T-helper 2 cell treated with Interferon-gamma antibody and Interleukin-4, amounts not matched to agents 5 μg/mL and 100 μg/mL, for 36 hours (primary cell): ENCODE measurements around the gene PDLIM1.

Source experiments
- DNase-seq: peaks from one replicate; pipeline ENCODE4 v3.0.0; 2021; ENCODE audit warnings: low spot score
- H3K27ac Mint-ChIP-seq: one replicate; pipeline ENCODE4 v1.8.0; 2021; ENCODE audit warnings: mild to moderate bottlenecking, mixed read lengths
- H3K27me3 Mint-ChIP-seq: one replicate; pipeline ENCODE4 v1.8.0; 2021; ENCODE audit warnings: low read depth, mixed read lengths
- H3K36me3 Mint-ChIP-seq: one replicate; pipeline ENCODE4 v1.8.0; 2021; ENCODE audit warnings: low read depth, mixed read lengths
- H3K4me1 Mint-ChIP-seq: one replicate; pipeline ENCODE4 v1.8.0; 2021; ENCODE audit warnings: low read depth, mixed read lengths
- H3K4me3 Mint-ChIP-seq: one replicate; pipeline ENCODE4 v1.8.0; 2022; ENCODE audit warnings: mild to moderate bottlenecking, moderate library complexity, mixed read lengths
- H3K9me3 Mint-ChIP-seq: one replicate; pipeline ENCODE4 v1.8.0; 2021; ENCODE audit warnings: mixed read lengths

PDLIM1 gene

DNA sequence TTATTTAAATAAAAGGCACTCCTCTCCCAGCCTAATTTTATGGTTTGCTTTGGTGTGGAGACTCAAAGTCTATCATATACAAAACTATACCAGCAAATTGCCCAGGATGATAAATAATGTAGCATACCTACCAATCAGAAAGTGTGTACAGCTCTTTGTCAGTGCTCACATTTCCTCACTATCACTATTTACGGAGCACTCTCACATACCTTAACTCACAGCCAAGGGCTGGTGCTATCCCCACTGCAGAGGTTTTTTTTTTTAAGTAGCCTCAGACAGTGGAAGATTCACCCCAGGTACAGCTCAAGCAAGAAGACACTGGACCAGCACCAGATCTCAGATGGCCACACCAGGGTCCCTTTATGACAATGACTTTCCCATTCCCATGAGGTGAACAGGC, 2.5 kb downstream of the PDLIM1 start:
- DNase-seq: no peak
- Mint-ChIP-seq H3K4me3 (no peak overlapping the region), H3K27me3 (peaks cover 47% of the 10 kb centered on the region), H3K4me1 (peaks cover 28% of the 10 kb centered on the region), H3K27ac (no peak overlapping the region), H3K9me3 (no peaks in the 10 kb centered on the region), H3K36me3 (no peaks in the 10 kb centered on the region)

DNA sequence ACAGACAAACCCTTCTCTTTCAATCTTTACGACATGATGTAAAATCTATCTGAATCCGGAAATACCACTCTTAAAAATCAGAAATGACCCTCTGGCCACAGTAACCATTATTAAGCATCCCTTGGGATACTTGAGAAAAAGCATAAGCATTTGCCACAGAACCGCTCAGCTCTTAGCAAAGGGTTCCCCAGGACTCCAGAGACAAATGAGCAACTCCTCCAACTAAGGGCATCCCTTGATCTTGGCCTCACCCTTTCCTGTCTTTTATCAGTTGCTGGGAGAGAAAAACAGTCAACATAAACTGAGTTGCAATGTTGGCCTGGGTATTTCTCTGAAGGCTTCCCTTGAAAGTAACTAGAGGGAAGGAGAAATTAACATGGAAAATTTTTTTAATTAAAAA, 3.5 kb downstream of the PDLIM1 start:
- DNase-seq: no peak
- H3K36me3 Mint-ChIP-seq: no peaks in the 10 kb centered on the region
- H3K27me3 Mint-ChIP-seq: peaks cover 47% of the 10 kb centered on the region
- no peak overlapping the region for H3K4me3 Mint-ChIP-seq
- no peak overlapping the region for H3K27ac Mint-ChIP-seq
- peaks cover 20% of the 10 kb centered on the region for H3K4me1 Mint-ChIP-seq
- no peaks in the 10 kb centered on the region for H3K9me3 Mint-ChIP-seq

DNA sequence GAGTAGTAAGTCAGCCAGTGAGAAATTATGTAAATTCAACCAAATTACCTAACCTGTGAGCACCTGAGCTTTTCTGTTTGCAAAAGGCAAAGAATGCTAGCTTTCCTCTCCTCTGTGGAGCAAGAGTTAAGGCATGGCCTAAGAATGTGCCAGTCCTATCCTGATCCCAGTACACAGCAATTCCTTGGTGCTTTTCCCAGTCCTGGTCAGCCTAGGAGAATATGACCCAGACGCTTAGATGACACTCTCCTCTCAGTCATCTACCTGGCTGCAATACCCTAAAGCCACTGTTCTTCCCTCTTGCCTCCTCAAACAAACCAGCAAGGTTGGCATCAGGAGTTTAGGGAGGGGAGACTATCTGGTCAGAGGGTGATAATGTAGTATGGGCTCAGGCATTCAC, 4.1 kb downstream of the PDLIM1 start:
- no peak overlapping the region for H3K27ac Mint-ChIP-seq
- H3K36me3 Mint-ChIP-seq: no peaks in the 10 kb centered on the region
- peaks cover 16% of the 10 kb centered on the region for H3K4me1 Mint-ChIP-seq
- no peak for DNase-seq
- peaks cover 47% of the 10 kb centered on the region for H3K27me3 Mint-ChIP-seq
- H3K4me3 Mint-ChIP-seq: no peak overlapping the region
- no peaks in the 10 kb centered on the region for H3K9me3 Mint-ChIP-seq

DNA sequence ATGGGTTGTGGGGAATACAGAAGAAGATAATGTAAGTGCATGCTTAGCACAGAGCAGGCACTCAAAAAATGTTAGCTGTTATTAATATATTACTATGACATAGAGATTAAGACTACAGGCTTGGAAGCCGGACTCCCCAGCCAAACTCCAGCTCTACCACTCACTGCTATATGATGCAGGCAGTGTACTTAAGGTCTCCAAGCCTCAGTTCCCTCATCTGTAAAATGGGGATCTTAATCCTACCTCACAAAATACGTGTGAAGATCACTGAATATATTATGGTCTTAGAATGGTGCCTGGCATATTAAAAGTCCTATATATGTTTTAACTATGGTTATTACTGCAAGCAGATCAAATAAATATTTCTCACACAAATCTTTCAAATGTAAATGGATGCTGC, 5.2 kb downstream of the PDLIM1 start:
- Mint-ChIP-seq H3K27ac (no peak overlapping the region), H3K9me3 (no peaks in the 10 kb centered on the region), H3K36me3 (no peaks in the 10 kb centered on the region), H3K4me1 (peaks cover 12% of the 10 kb centered on the region), H3K4me3 (no peak overlapping the region), H3K27me3 (peaks cover 42% of the 10 kb centered on the region)
- DNase-seq: no peak

DNA sequence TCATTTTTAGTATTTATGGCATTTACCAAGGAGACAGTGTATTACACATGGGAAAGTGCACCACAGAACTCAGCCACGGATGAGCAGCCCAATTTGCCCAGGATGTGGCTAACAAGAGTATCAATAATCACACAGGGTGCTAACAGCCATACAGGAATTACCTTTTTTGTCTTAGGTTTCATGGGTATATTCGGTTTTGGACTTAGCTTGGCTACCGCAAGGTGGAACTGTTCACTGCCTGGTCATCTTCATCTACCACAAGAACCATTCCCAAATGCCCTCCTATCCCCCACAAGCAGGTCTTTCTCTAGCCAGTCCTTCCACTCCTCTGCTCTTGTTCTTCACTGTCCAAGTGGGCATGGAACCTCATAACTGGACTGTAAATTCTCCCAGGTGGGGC, 6.0 kb downstream of the PDLIM1 start:
- Mint-ChIP-seq H3K36me3 (no peaks in the 10 kb centered on the region), H3K27me3 (peaks cover 36% of the 10 kb centered on the region), H3K27ac (no peak overlapping the region), H3K9me3 (no peaks in the 10 kb centered on the region), H3K4me3 (no peak overlapping the region), H3K4me1 (peaks cover 9% of the 10 kb centered on the region)
- no peak for DNase-seq

DNA sequence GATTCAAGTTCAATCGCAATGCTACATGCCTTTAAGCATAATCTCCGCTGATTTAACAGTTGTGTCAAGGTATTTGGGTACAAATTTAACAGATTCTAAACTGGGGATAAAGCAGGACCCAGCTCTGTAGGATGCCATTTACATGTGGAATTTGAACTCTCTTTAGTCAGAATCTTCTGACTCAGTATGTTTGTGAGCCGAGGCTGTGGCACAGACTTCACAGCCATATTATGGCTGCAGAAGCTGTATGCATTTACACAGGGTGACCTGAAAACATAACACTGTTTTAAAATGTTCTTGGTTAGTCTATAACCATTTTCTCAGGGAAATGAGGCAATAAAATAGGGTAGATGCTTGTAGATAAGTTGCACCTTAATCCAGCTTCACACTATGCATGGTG, 8.7 kb downstream of the PDLIM1 start:
- Mint-ChIP-seq H3K4me1 (peaks cover 7% of the 10 kb centered on the region), H3K36me3 (no peaks in the 10 kb centered on the region), H3K27me3 (peaks cover 16% of the 10 kb centered on the region), H3K4me3 (no peak overlapping the region), H3K9me3 (no peaks in the 10 kb centered on the region), H3K27ac (no peak overlapping the region)
- no peak for DNase-seq

DNA sequence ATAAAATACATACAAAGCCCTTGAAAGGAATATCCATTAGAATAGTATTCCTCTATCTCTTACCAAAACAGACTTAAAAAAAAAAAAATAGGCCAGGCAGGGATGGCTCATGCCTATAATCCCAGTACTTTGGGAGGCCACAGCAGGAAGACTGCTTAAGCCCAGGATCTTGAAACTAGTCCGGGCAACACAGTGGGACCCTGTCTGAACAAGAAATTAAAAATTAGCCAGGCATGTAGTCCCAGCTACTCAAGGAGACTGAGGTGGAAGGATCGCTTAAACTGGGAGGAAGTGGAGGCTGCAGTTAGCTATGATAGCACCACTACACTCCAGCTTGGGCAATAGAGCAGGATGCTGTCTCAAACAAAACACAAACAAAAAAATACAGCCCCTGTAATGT, 9.6 kb downstream of the PDLIM1 start:
- DNase-seq: no peak
- Mint-ChIP-seq H3K36me3 (no peaks in the 10 kb centered on the region), H3K27ac (no peak overlapping the region), H3K4me1 (peaks cover 6% of the 10 kb centered on the region), H3K9me3 (no peaks in the 10 kb centered on the region), H3K4me3 (no peak overlapping the region), H3K27me3 (peaks cover 9% of the 10 kb centered on the region)

DNA sequence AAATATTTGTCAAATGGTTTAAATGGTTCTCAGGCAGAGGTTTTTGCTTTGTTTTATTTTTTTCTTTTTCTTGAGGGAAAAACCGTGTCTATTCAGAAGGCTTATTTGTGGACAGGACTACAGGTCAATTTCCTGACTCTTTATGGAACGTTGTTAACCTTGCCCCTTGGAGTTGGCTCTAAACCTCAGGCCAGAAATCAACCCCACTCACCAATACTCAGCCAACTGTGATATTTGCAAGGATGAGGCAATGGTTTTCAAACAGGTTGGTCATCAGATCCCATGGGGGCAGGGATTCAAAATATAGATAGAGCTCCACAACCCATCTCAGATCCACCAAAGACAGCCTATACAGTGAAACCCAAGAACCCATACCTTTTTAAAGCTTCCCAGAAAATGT, 10.2 kb downstream of the PDLIM1 start:
- Mint-ChIP-seq H3K4me1 (peaks cover 6% of the 10 kb centered on the region), H3K27me3 (peaks cover 7% of the 10 kb centered on the region), H3K36me3 (no peaks in the 10 kb centered on the region), H3K9me3 (no peaks in the 10 kb centered on the region), H3K4me3 (no peak overlapping the region), H3K27ac (no peak overlapping the region)
- no peak for DNase-seq

DNA sequence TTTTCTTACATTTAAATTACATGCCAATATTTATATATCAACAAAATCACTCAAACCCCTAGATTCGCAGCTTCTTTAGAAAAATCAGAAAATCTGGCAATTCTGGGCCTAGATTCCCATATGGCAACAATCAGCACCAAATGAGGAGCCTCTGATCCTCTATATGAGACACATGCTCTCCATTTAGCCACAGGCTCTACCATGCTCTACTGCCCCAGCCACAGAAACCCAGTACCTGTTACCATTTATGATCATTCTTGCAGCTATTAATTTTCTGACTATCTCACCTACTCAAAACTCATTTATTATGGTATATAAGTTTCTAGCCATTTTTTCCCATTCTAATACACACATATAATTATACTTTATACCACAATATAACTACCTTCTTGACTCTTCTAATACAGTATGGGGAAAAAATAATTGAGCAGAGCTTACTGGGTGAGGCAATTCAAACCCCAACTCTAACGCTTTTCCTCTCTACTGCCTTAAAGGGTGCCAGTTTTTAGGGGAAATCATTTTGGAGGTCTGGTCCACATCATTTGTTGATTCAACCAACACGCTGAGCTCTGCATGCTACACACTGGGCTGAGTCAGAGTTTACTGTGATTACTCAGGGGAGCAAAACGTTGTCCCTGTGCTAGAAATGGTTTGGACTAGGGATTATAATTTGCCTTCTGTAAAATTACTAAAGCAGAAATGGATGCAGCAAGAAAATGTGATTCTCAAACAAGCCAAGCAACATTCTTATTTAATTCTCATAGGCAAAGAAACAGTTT, 11.6 kb downstream of the PDLIM1 start:
- Mint-ChIP-seq H3K27me3 (peaks cover 3% of the 10 kb centered on the region), H3K27ac (no peak overlapping the region), H3K4me3 (no peak overlapping the region), H3K4me1 (peaks cover 3% of the 10 kb centered on the region), H3K36me3 (no peaks in the 10 kb centered on the region), H3K9me3 (no peaks in the 10 kb centered on the region)
- no peak for DNase-seq

DNA sequence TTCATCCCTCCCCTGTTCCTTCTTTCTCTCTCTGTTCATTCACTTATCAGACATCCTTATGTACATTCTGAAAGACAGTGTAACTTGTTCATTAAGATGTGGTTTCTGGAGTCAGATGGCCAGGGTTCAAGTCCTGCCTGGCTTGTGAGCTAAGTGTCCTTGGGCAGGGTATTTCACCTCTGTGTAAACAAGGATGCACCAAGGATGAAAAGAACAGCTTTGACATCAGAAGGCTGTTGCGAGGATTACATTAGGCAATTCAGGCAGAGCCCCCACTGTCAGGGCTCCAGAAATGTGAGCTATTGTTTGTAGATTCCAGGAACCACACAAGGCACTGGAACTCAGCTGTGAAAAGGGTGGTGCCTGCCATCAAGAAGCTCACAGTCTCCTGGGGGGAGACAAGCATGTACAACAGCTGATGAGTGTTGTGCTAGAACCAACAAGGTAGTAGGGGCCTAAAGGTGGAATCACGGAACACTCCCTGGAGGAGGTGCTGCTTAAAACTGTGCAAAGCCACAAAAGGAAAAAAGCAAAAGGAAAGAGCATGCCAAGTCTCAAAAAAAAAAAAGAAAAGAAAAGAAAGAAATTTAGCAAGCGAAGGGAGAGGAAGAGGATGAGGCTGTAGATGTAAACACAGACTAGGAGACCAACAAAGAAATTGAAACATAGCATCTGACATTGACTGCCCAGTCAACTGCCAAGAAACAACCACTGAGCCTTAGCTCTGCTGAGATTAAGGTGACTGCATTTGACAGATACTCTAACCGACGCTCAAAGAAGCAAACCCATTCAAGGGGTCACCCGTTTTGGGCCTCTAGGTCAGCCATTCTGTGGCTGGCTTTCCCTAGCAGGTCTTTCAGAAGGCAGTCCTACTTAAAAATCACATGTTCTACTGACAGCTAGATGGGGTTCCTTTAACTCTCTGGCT, 12.5 kb downstream of the PDLIM1 start:
- H3K27me3 Mint-ChIP-seq: peaks cover 3% of the 10 kb centered on the region
- H3K36me3 Mint-ChIP-seq: no peaks in the 10 kb centered on the region
- H3K27ac Mint-ChIP-seq: no peak overlapping the region
- H3K4me1 Mint-ChIP-seq: peaks cover 3% of the 10 kb centered on the region
- H3K4me3 Mint-ChIP-seq: no peak overlapping the region
- DNase-seq: no peak
- H3K9me3 Mint-ChIP-seq: no peaks in the 10 kb centered on the region

DNA sequence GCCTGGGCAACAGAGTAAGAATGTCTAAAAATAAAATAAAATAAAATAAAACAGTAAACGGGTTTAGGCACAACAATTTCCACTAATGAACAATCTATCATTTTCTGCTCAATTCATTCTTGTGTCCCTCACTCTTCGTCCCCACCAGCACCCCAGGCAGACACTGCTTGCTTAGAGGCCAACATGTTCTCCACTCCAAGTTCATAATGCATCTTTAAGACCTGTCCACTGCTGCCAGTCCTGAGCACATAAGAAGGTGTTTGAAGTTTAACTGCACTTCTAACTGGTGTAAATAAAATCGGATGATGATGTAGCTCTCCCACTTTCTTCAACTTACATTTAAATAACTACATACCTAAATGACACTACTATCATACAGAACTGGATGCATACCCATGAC, 13.2 kb downstream of the PDLIM1 start:
- H3K9me3 Mint-ChIP-seq: no peaks in the 10 kb centered on the region
- H3K4me1 Mint-ChIP-seq: peaks cover 3% of the 10 kb centered on the region
- DNase-seq: no peak
- H3K36me3 Mint-ChIP-seq: no peaks in the 10 kb centered on the region
- H3K4me3 Mint-ChIP-seq: no peak overlapping the region
- H3K27me3 Mint-ChIP-seq: peaks cover 3% of the 10 kb centered on the region
- H3K27ac Mint-ChIP-seq: no peak overlapping the region

DNA sequence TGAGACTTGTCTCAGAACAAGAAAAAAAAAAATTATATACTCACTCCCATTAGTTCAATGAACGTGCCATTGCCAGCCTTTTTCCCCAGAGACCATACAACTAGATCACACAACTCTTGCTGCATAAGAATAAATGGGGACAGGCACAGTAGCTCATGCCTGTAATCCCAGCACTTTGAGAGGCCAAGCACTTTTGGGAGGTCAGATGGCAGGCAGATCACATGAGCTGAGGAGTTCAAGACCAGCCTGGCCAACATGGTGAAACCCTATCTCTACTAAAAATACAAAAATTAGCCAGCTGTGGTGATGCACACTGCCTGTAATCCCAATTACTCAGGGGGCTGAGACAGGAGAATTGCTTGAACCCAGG, 13.6 kb downstream of the PDLIM1 start:
- Mint-ChIP-seq H3K4me1 (peaks cover 3% of the 10 kb centered on the region), H3K9me3 (no peaks in the 10 kb centered on the region), H3K27me3 (peaks cover 1% of the 10 kb centered on the region), H3K27ac (no peak overlapping the region), H3K4me3 (no peak overlapping the region), H3K36me3 (no peaks in the 10 kb centered on the region)
- no peak for DNase-seq

DNA sequence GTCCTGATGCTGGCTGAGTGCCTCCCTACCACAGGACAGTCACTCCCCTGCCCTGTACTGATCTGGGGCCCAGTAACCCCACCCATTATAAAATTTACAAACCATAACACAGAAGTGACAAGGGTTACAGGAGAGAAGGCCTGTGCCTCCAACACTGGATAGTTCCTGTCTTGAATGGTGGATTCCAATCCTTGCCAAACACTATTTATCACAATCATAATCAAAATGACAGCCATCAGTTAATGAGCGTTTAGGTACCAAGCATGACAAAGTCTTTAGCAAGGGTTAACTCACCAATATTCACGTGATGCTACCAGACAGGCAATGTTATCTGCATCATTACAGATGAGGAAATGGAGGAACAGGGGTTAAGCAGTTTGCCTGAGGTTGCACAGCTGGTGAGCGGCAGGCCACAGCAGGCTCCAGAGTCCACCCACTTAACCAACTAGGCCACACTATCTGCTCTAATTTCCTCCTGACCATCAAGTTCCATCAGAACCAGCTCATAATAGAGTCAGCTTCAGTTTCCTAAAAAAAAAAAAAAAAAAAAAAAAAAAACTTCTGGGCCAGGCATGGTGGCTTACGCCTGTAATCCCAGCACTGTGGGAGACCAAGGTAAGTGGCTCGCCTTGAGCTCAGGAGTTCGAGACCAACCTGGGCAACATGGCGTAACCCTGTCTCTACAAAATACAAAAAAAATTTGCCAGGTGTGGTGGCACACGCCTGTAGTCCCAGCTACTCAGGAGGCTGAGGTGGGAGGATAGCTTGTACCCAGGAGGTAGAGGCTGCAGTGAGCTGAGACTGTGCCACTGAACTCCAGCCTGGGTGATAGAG, 14.2 kb downstream of the PDLIM1 start:
- H3K36me3 Mint-ChIP-seq: no peaks in the 10 kb centered on the region
- peaks cover 3% of the 10 kb centered on the region for H3K4me1 Mint-ChIP-seq

More for the DNA sequence above, 14.2 kb downstream of the PDLIM1 start:
- Mint-ChIP-seq H3K27me3 (no peaks in the 10 kb centered on the region), H3K4me3 (no peak overlapping the region), H3K9me3 (no peaks in the 10 kb centered on the region), H3K27ac (no peak overlapping the region)
- no peak for DNase-seq
